OCI-LY7 (cell line): Measurements from ENCODE around the gene PCYOX1L. TPM values are rescaled to one million over a fixed set of nuclear protein-coding genes. Genes with fewer than 3 reads are reported as not detected.

Experiments used
- BruUV-seq: library from RNA; stranded (reverse); fragments of 400-500 nt; replicated peaks from 2 replicates; lab custom pipeline; 2021; lab: Mats Ljungman, UMichigan
- CTCF ChIA-PET: fragments of 300-600 bp; sonication (Branson Sonifier 250); formaldehyde crosslinking; loops from one replicate; lab custom pipeline; 2022; ENCODE audit warnings: antibody characterized with exemption; ENCODE audit not compliant: unreplicated experiment; lab: Charles Lee
- POLR2A ChIA-PET: fragments of 300-600 bp; sonication (Branson Sonifier 250); formaldehyde crosslinking; loops from one replicate; lab custom pipeline; 2022; ENCODE audit warnings: antibody characterized with exemption; lab: Charles Lee
- DNase-seq: peaks from one replicate; pipeline ENCODE4 v3.0.0-alpha.2; 2015; ENCODE audit warnings: low spot score
- H2AFZ ChIP-seq: fragments of 200-600 bp; sonication (generic), shearing (Covaris generic); 2 replicates; pipeline ENCODE4 v1.6.1; 2014; ENCODE audit warnings: mild to moderate bottlenecking, antibody characterized with exemption, low read length, moderate library complexity
- H3K27ac ChIP-seq: fragments of 200-600 bp; sonication (generic); 2 replicates; pipeline ENCODE4 v1.5.1; 2014; ENCODE audit warnings: mixed run types, low read depth, mild to moderate bottlenecking, moderate library complexity, low read length, inconsistent platforms; ENCODE audit not compliant: poor library complexity, severe bottlenecking
- H3K36me3 ChIP-seq: fragments of 200-600 bp; sonication (generic); 2 replicates; pipeline ENCODE4 v1.6.1; 2014; ENCODE audit warnings: mild to moderate bottlenecking, antibody characterized with exemption, low read length, moderate library complexity, mixed read lengths; ENCODE audit not compliant: insufficient read depth
- H3K4me1 ChIP-seq: fragments of 200-600 bp; sonication (generic); 2 replicates; pipeline ENCODE4 v1.5.1; 2014; ENCODE audit warnings: mild to moderate bottlenecking, low read length; ENCODE audit not compliant: insufficient read depth, poor library complexity, severe bottlenecking
- H3K4me2 ChIP-seq: fragments of 200-600 bp; sonication (generic); 2 replicates; pipeline ENCODE4 v1.6.1; 2014; ENCODE audit warnings: mild to moderate bottlenecking, low read length
- H3K4me3 ChIP-seq: fragments of 200-600 bp; sonication (generic); 2 replicates; pipeline ENCODE4 v1.5.1; 2014; ENCODE audit warnings: mild to moderate bottlenecking, low read depth, low read length; ENCODE audit not compliant: poor library complexity, severe bottlenecking
- H3K79me2 ChIP-seq: fragments of 200-600 bp; sonication (generic); 2 replicates; pipeline ENCODE4 v1.6.1; 2016; ENCODE audit warnings: low read depth, mild to moderate bottlenecking, low read length, moderate library complexity, mixed read lengths; ENCODE audit not compliant: insufficient read depth
- H3K9me2 ChIP-seq: fragments of 200-600 bp; sonication (generic); 2 replicates; pipeline ENCODE4 v1.6.1; 2016; ENCODE audit warnings: mild to moderate bottlenecking, low read length, mixed read lengths; ENCODE audit not compliant: insufficient read depth
- H3K9me3 ChIP-seq: fragments of 200-600 bp; sonication (generic); 2 replicates; pipeline ENCODE4 v1.6.1; 2014; ENCODE audit warnings: mild to moderate bottlenecking, mixed run types, low read length, mixed read lengths
- H4K20me1 ChIP-seq: fragments of 200-600 bp; sonication (generic); 2 replicates; pipeline ENCODE4 v1.6.1; 2014; ENCODE audit warnings: mild to moderate bottlenecking, antibody characterized with exemption, low read length, moderate library complexity, mixed read lengths; ENCODE audit not compliant: insufficient read depth
- CTCF ChIP-seq: fragments of 200-600 bp; sonication (generic); conservative IDR thresholded peaks from 2 replicates; pipeline ENCODE4 v1.5.1; 2014; ENCODE audit warnings: mild to moderate bottlenecking, antibody characterized with exemption, low read length, moderate library complexity, mixed read lengths
- EZH2phosphoT487 ChIP-seq: fragments of 200-600 bp; sonication (generic); IDR thresholded peaks from 2 replicates; pipeline ENCODE4 v1.6.1; 2018; ENCODE audit warnings: low read depth, borderline replicate concordance, mild to moderate bottlenecking, mixed run types, antibody characterized with exemption, low read length, moderate library complexity, mixed read lengths
- intact Hi-C: fragments of 100-400 bp; cut with micrococcal nuclease; formaldehyde crosslinking; loops from one replicate; pipeline ENCODE4 v1.10.0; 2022; ENCODE audit not compliant: unreplicated experiment
- total RNA-seq, 2 experiments: library from RNA; depleted of rRNA in 1 of 2; stranded (reverse); fragments of >200 nt in 1 of 2; shearing (Covaris generic) in 1 of 2; gene quantifications; 2 replicates each; pipeline ENCODE4 v1.2.3, GENCODE V29; 2014 to 2022

The PCYOX1L gene
- total RNA-seq, 2 experiments from 2014 or later, result 22.5 to 33.3 TPM

- H3K4me1 ChIP-seq, result no peaks in the 10 kb centered on the region
- no TSS peak for BruUV-seq
- H3K79me2 ChIP-seq, result no peaks in the 10 kb centered on the region
- intact Hi-C loops, result no loop called here
- ChIA-PET POLR2A (interaction anchor here (0.6 kb wide), 1 partner anchor 33 kb away, joined by 4 read pairs; no protein-coding TSS in a partner anchor), CTCF (interaction anchor here (0.6 to 1.7 kb wide), 3 partner anchors 38 to 127 kb away, joined by 3 to 7 read pairs (median 4); no protein-coding TSS in a partner anchor)
- no peak overlapping the region for H3K4me2 ChIP-seq
- no peak overlapping the region for H2AFZ ChIP-seq
- H3K4me3 ChIP-seq, result no peak overlapping the region
- H4K20me1 ChIP-seq, result no peaks in the 10 kb centered on the region
- DNase-seq, result no peak
- H3K9me3 ChIP-seq, result no peaks in the 10 kb centered on the region
- H3K9me2 ChIP-seq, result no peaks in the 10 kb centered on the region
- no peak overlapping the region for H3K27ac ChIP-seq
- TF ChIP-seq EZH2phosphoT487 (no peak), CTCF (no peak)
- H3K36me3 ChIP-seq, result no peaks in the 10 kb centered on the region
Observed at GRCh38 chr5:149313151-149313841, 44.5 kb upstream of the PCYOX1L start.

GRCh38 chr5:149314571-149315111 is 43.2 kb upstream of the PCYOX1L start:
- H3K27ac ChIP-seq, result no peak overlapping the region
- no peak overlapping the region for H3K4me2 ChIP-seq
- TF ChIP-seq EZH2phosphoT487, result no peak
- TF ChIP-seq CTCF, result peak; percentile 59
- no peaks in the 10 kb centered on the region for H3K4me1 ChIP-seq
- ChIA-PET CTCF (interaction anchor here (0.9 to 1.7 kb wide), 2 partner anchors 58 to 70 kb away, joined by 5 to 7 read pairs; no protein-coding TSS in a partner anchor), POLR2A (interaction anchor here (0.8 to 1.0 kb wide), 2 partner anchors 54 to 57 kb away, joined by 3 read pairs; no protein-coding TSS in a partner anchor)
- no peaks in the 10 kb centered on the region for H3K36me3 ChIP-seq
- no TSS peak for BruUV-seq
- DNase-seq, result peak; percentile 19
- no peaks in the 10 kb centered on the region for H4K20me1 ChIP-seq
- no peak overlapping the region for H2AFZ ChIP-seq
- no peaks in the 10 kb centered on the region for H3K9me3 ChIP-seq
- H3K4me3 ChIP-seq, result no peak overlapping the region
- H3K79me2 ChIP-seq, result no peaks in the 10 kb centered on the region
- no peaks in the 10 kb centered on the region for H3K9me2 ChIP-seq
- intact Hi-C loops, result loop anchor here (5.0 kb wide), 1 partner anchor 248 kb away; no protein-coding TSS in a partner anchor

- no peaks in the 10 kb centered on the region for H3K79me2 ChIP-seq
- H3K9me3 ChIP-seq, result no peaks in the 10 kb centered on the region
- ChIA-PET CTCF (interaction anchor here (0.9 kb wide), 1 partner anchor 69 kb away, joined by 5 read pairs; no protein-coding TSS in a partner anchor), POLR2A (no interaction called here)
- no peaks in the 10 kb centered on the region for H3K9me2 ChIP-seq
- H3K4me1 ChIP-seq, result no peaks in the 10 kb centered on the region
- intact Hi-C loops, result loop anchor here (2.0 to 5.0 kb wide), 2 partner anchors 119 to 247 kb away; no protein-coding TSS in a partner anchor
- H4K20me1 ChIP-seq, result no peaks in the 10 kb centered on the region
- DNase-seq, result no peak
- no peak overlapping the region for H3K4me2 ChIP-seq
- no TSS peak for BruUV-seq
- no peak overlapping the region for H3K4me3 ChIP-seq
- TF ChIP-seq EZH2phosphoT487 (no peak), CTCF (no peak)
- H2AFZ ChIP-seq, result no peak overlapping the region
- H3K27ac ChIP-seq, result no peak overlapping the region
- no peaks in the 10 kb centered on the region for H3K36me3 ChIP-seq
Observed at GRCh38 chr5:149315753-149316152, 42.1 kb upstream of the PCYOX1L start.
